Ovary (tissue), 9 donors: Measurements from ENCODE around the gene MVB12A. TPM values are rescaled to one million over a fixed set of nuclear protein-coding genes. Genes with fewer than 3 reads are reported as not detected.
A peak's percentile ranks its signal among the peaks of the same experiment; 100 is the strongest.

Experiments
- DNase-seq, 5 donors: peaks; one replicate each; pipeline ENCODE4 v3.0.0-alpha.2; 2019 to 2020
- H3K27ac ChIP-seq, 2 donors: fragments of 200-600 bp; one replicate each; pipeline versions ENCODE4 v1.5.1 to v1.8.0; 2019 to 2022
- H3K27me3 ChIP-seq: fragments of 200-600 bp; one replicate; pipeline ENCODE4 v1.8.0; 2022
- H3K36me3 ChIP-seq: fragments of 200-600 bp; sonication (generic); one replicate; pipeline ENCODE4 v1.5.1; 2019
- H3K4me1 ChIP-seq: one replicate; pipeline ENCODE4 v1.8.1; 2013; ENCODE audit warnings: mild to moderate bottlenecking, moderate library complexity; ENCODE audit not compliant: insufficient read depth
- H3K4me3 ChIP-seq: fragments of 200-600 bp; sonication (generic); one replicate; pipeline ENCODE4 v1.5.1; 2017
- H3K9me3 ChIP-seq, 2 donors: fragments of 200-600 bp in 1 of 2; sonication (generic) in 1 of 2; one replicate each; pipeline versions ENCODE4 v1.5.1 to v1.8.1; 2013 to 2019; ENCODE audit warnings: mild to moderate bottlenecking in 1 of 2, moderate library complexity in 1 of 2
- CTCF ChIP-seq, 3 donors: fragments of 450-650 bp in 2 of 3; fragments of 200-600 bp in 1 of 3; IDR thresholded peaks; one replicate each; pipeline versions ENCODE4 v1.5.1 to v1.8.0; 2016 to 2022; ENCODE audit warnings: antibody characterized with exemption in 3 of 3, mild to moderate bottlenecking in 1 of 3
- EP300 ChIP-seq: sonication (generic); formaldehyde crosslinking; IDR thresholded peaks from one replicate; pipeline ENCODE4 v1.6.1; 2017; ENCODE audit warnings: antibody characterized with exemption
- POLR2A ChIP-seq: fragments of 450-650 bp; IDR thresholded peaks from one replicate; pipeline ENCODE4 v1.6.1; 2017; ENCODE audit warnings: antibody characterized with exemption, mild to moderate bottlenecking, moderate library complexity
- WGBS, 3 donors: extraction: QIAGEN DNeasy Blood & Tissue Kit in 1 of 3; methylation state at CpG; one replicate each; pipeline versions ENCODE4 v1.1.5 to v1.1.7; 2013 to 2017; 5-methylcytosine and 5-hydroxymethylcytosine counted together
- intact Hi-C, 4 donors: fragments of 100-400 bp; cut with DNase I; formaldehyde crosslinking; loops; one replicate each; pipeline versions ENCODE4 v1.11.0 to v1.15.1; 2022 to 2023
- polyA plus RNA-seq, 2 donors: library from polyadenylated mRNA; stranded (reverse); fragments of 200-250 nt in 1 of 2; fragments of 350-450 nt in 1 of 2; fragmentation: Illumina TruSeq in 1 of 2; extraction: RNeasy Lipid Tissue Mini Kit (QIAGEN cat#74804) in 1 of 2; gene quantifications; one replicate each; pipeline ENCODE4 v1.2.3, GENCODE V29; 2013 to 2014
- total RNA-seq, 7 donors: library from RNA; depleted of rRNA in 2 of 7; stranded (reverse); fragments of >200 nt in 2 of 7; fragmentation: NEBNext Ultra II Directional in 3 of 7; extraction: Animal tissue kit (Norgen Biotek cat#: 25700) in 3 of 7; gene quantifications; one replicate each; pipeline versions ENCODE4 v1.1.0 to v1.2.4, GENCODE V29; 2016 to 2023
- donor health status: DM: no; HTN: no; CAD: no; lungs with moderate emphysema.
- donor health status: DM: no; HTN: no; CAD: no.
- donor health status: Bipolar disorder and iron deficiency.
- donor health status: DM: yes; HTN: yes; CAD: no.
- donor health status: DM: no; HTN: no; CAD: no.
- donor health status: DM: yes; HTN: yes; CAD: no.

MVB12A gene
- total and polyA plus RNA-seq, 9 donors = 7.6 to 90.4 (median 77.8) TPM

GRCh38 chr19:17380426-17381138 lies 39.3 kb upstream of the MVB12A start:
- H3K4me1 ChIP-seq = peaks cover 1% of the 10 kb centered on the region
- no peak overlapping the region for H3K4me3 ChIP-seq
- no peak overlapping the region for H3K27ac ChIP-seq
- intact Hi-C loops = no loop called here
- no peaks in the 10 kb centered on the region for H3K36me3 ChIP-seq
- no peaks in the 10 kb centered on the region for H3K9me3 ChIP-seq
- 94 to 99% (median 99%) methylated on average over 5 of the region's 5 CpGs for WGBS, 3 donors
- DNase-seq = no peak
- TF ChIP-seq CTCF (IDR thresholded peaks at IDR 0.05) (no peak), POLR2A (no peak), EP300 (no peak)
- no peaks in the 10 kb centered on the region for H3K27me3 ChIP-seq

- TF ChIP-seq CTCF (IDR thresholded peaks at IDR 0.05) (peak; percentile 44 to 81 (median 67)), EP300 (no peak)
- H3K27ac ChIP-seq = no peak overlapping the region
- WGBS, 3 donors = 33 to 38% (median 36%) methylated on average over 20 of the region's 20 CpGs
These were observed 33.8 kb upstream of the MVB12A start for GRCh38 chr19:17385878-17386611.

GRCh38 chr19:17389288-17389687 lies 30.6 kb upstream of the MVB12A start:
- H3K27me3 ChIP-seq = no peaks in the 10 kb centered on the region
- no peaks in the 10 kb centered on the region for H3K36me3 ChIP-seq
- H3K4me3 ChIP-seq = no peak overlapping the region
- H3K27ac ChIP-seq = no peak overlapping the region
- no peaks in the 10 kb centered on the region for H3K9me3 ChIP-seq
- intact Hi-C loops = loop anchor here in 2 of 4 donors (5.0 kb wide), 1 partner anchor 42 kb away; no protein-coding TSS in a partner anchor
- DNase-seq = no peak
- WGBS, 3 donors = 74 to 82% (median 76%) methylated on average over 1 of the region's 1 CpG
- H3K4me1 ChIP-seq = peaks cover 11% of the 10 kb centered on the region
- no peak for TF ChIP-seq POLR2A
- no peak for TF ChIP-seq CTCF (IDR thresholded peaks at IDR 0.05)
- no peak for TF ChIP-seq EP300

More at GRCh38 chr19:17385878-17386611, 33.8 kb upstream of the MVB12A start:
- Histone ChIP-seq H3K9me3 (no peaks in the 10 kb centered on the region), H3K27me3 (no peaks in the 10 kb centered on the region), H3K4me3 (no peak overlapping the region), H3K4me1 (peaks cover 3% of the 10 kb centered on the region), H3K36me3 (no peaks in the 10 kb centered on the region)
- intact Hi-C loops = loop anchor here (2.0 to 5.0 kb wide), 3 partner anchors 35 to 39 kb away; no protein-coding TSS in a partner anchor
- DNase-seq = peak in 4 of 5 donors; percentile 61 to 74 (median 64)

GRCh38 chr19:17389957-17390664 lies 29.7 kb upstream of the MVB12A start:
- TF ChIP-seq EP300 = no peak
- TF ChIP-seq POLR2A = no peak
- TF ChIP-seq CTCF (IDR thresholded peaks at IDR 0.05) = peak in 2 of 3 donors; percentile 12 to 22
- Histone ChIP-seq H3K4me1 (peaks cover 11% of the 10 kb centered on the region), H3K27me3 (no peaks in the 10 kb centered on the region), H3K9me3 (no peaks in the 10 kb centered on the region), H3K4me3 (peak overlapping the region; percentile 54), H3K36me3 (no peaks in the 10 kb centered on the region), H3K27ac (no peak overlapping the region)
- WGBS, 3 donors = 6 to 15% (median 9%) methylated on average over 15 to 37 of the region's 37 CpGs
- intact Hi-C loops = loop anchor here (2.0 to 10.0 kb wide), 5 partner anchors 43 to 97 kb away; partner anchors contain the start of gene NXNL1 (in 1 of the 4)
- DNase-seq = peak in 2 of 5 donors; percentile 53 to 63
